Mesendoderm (in vitro differentiated cells): ENCODE results near the gene SMARCA1.
"Not testable (repeated sequence)": the region's sequence is repeated elsewhere in the genome, so short reads cannot be mapped to it uniquely, and the experiment has no call there.

ENCODE experiments used
- DNase-seq: peaks from one replicate; pipeline ENCODE4 v3.0.0; 2013
- H2AK5ac ChIP-seq: 2 replicates; pipeline ENCODE4 v1.6.1; 2013; ENCODE audit warnings: low read length, inconsistent platforms
- H2BK120ac ChIP-seq: 2 replicates; pipeline ENCODE4 v1.6.1; 2013; ENCODE audit warnings: low read depth, mild to moderate bottlenecking, low read length, moderate library complexity, mixed read lengths
- H2BK15ac ChIP-seq: replicated peaks from 2 replicates; pipeline ENCODE4 v1.6.1; 2013; ENCODE audit warnings: low read depth, mild to moderate bottlenecking, moderate library complexity
- H2BK5ac ChIP-seq: 2 replicates; pipeline ENCODE4 v1.6.1; 2013; ENCODE audit warnings: low read length, inconsistent platforms
- H3K18ac ChIP-seq: 2 replicates; pipeline ENCODE4 v1.6.1; 2013; ENCODE audit warnings: mild to moderate bottlenecking, low read length, mixed read lengths
- H3K23ac ChIP-seq: one replicate; pipeline ENCODE4 v1.6.1; 2013; ENCODE audit warnings: low read length
- H3K27ac ChIP-seq: 2 replicates; pipeline ENCODE4 v1.5.1; 2013; ENCODE audit warnings: low read depth, mild to moderate bottlenecking, inconsistent platforms, low read length, moderate library complexity
- H3K27me3 ChIP-seq: 2 replicates; pipeline ENCODE4 v1.6.1; 2013; ENCODE audit warnings: low read length, control low read depth, mild to moderate bottlenecking, inconsistent platforms; ENCODE audit not compliant: insufficient read depth, poor library complexity
- H3K36me3 ChIP-seq: 2 replicates; pipeline ENCODE4 v1.6.1; 2013; ENCODE audit warnings: low read length, inconsistent platforms; ENCODE audit not compliant: control insufficient read depth, insufficient read depth
- H3K4ac ChIP-seq: one replicate; pipeline ENCODE4 v1.6.1; 2013; ENCODE audit warnings: low read depth, mild to moderate bottlenecking, low read length, moderate library complexity
- H3K4me1 ChIP-seq: 2 replicates; pipeline ENCODE4 v1.6.1; 2013; ENCODE audit warnings: low read depth, low read length, inconsistent platforms; ENCODE audit not compliant: control insufficient read depth
- H3K4me2 ChIP-seq: 2 replicates; pipeline ENCODE4 v1.6.1; 2013; ENCODE audit warnings: low read length
- H3K4me3 ChIP-seq: 2 replicates; pipeline ENCODE4 v1.5.1; 2013; ENCODE audit warnings: mild to moderate bottlenecking, low read length
- H3K56ac ChIP-seq: one replicate; pipeline ENCODE4 v1.6.1; 2013; ENCODE audit warnings: low read length
- H3K79me1 ChIP-seq: 2 replicates; pipeline ENCODE4 v1.6.1; 2013; ENCODE audit warnings: low read length, inconsistent platforms
- H3K79me2 ChIP-seq: 2 replicates; pipeline ENCODE4 v1.6.1; 2013; ENCODE audit warnings: mild to moderate bottlenecking, low read length; ENCODE audit not compliant: control insufficient read depth, insufficient read depth
- H3K9ac ChIP-seq: 2 replicates; pipeline ENCODE4 v1.6.1; 2013; ENCODE audit warnings: low read length, inconsistent platforms
- H4K5ac ChIP-seq: one replicate; pipeline ENCODE4 v1.6.1; 2013; ENCODE audit warnings: low read length
- H4K8ac ChIP-seq: one replicate; pipeline ENCODE4 v1.6.1; 2013; ENCODE audit warnings: low read depth, mild to moderate bottlenecking, control low read depth, low read length, moderate library complexity
- WGBS: extraction: QIAGEN DNeasy Blood & Tissue Kit; methylation state at CpG from one replicate; pipeline ENCODE4 v1.1.7; 2013; ENCODE audit warnings: low lambda C conversion rate, missing lambda C conversion rate; ENCODE audit not compliant: insufficient coverage; ENCODE audit errors: extremely low coverage; 5-methylcytosine and 5-hydroxymethylcytosine counted together

The SMARCA1 gene

DNA sequence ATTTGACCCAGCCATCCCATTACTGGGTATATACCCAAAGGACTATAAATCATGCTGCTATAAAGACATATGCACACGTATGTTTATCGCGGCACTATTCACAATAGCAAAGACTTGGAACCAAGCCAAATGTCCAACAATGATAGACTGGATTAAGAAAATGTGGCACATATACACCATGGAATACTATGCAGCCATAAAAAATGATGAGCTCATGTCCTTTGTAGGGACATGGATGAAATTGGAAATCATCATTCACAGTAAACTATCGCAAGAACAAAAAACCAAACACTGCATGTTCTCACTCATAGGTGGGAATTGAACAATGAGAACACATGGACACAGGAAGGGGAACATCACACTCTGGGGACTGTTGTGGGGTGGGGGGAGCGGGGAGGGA is 41.1 kb upstream of the SMARCA1 start:
- H2BK15ac ChIP-seq, H3K4me1 ChIP-seq, H3K4ac ChIP-seq, H2BK5ac ChIP-seq, H3K27me3 ChIP-seq, DNase-seq, H3K4me3 ChIP-seq, H2BK120ac ChIP-seq, H4K8ac ChIP-seq, H3K23ac ChIP-seq, H2AK5ac ChIP-seq, H3K27ac ChIP-seq, H3K36me3 ChIP-seq, H3K9ac ChIP-seq, H3K4me2 ChIP-seq, H3K79me2 ChIP-seq, H4K5ac ChIP-seq, H3K18ac ChIP-seq, H3K79me1 ChIP-seq, H3K56ac ChIP-seq: not testable (repeated sequence)
- no CpG with 5 or more reads among the region's 5 CpGs for WGBS

DNA sequence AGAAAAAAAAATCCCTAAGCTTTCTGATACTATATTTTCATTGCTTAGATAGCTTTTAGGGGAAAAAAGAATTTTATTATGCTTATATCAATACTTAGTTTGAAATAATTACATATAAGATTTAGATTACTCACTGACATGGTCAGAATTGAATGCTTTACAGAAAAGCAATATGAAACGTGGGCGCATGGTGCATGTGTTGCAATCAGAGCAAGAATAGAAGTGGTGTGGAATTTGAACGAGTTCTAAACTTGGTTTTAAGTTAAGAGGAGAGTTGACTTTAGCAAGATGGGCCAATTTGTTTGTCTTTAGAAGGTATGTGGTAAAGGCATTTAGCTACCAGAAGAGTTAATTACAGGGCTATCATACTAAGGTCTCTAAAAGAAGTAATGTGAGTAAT is 38.2 kb upstream of the SMARCA1 start:
- Histone ChIP-seq H3K36me3 (no peaks in the 10 kb centered on the region), H2BK5ac (no peak overlapping the region), H2AK5ac (no peak overlapping the region), H3K9ac (no peak overlapping the region), H3K4ac (no peak overlapping the region), H3K79me1 (no peaks in the 10 kb centered on the region), H3K79me2 (no peaks in the 10 kb centered on the region), H3K27ac (no peak overlapping the region), H3K23ac (no peak overlapping the region), H4K8ac (no peak overlapping the region), H2BK15ac (no peak overlapping the region), H3K4me2 (no peak overlapping the region), H3K27me3 (no peaks in the 10 kb centered on the region), H3K18ac (no peak overlapping the region), H3K4me1 (no peaks in the 10 kb centered on the region), H3K4me3 (no peak overlapping the region), H2BK120ac (no peak overlapping the region), H4K5ac (no peak overlapping the region), H3K56ac (no peak overlapping the region)
- no peak for DNase-seq
- 100% methylated on average over 1 of the region's 3 CpGs for WGBS

DNA sequence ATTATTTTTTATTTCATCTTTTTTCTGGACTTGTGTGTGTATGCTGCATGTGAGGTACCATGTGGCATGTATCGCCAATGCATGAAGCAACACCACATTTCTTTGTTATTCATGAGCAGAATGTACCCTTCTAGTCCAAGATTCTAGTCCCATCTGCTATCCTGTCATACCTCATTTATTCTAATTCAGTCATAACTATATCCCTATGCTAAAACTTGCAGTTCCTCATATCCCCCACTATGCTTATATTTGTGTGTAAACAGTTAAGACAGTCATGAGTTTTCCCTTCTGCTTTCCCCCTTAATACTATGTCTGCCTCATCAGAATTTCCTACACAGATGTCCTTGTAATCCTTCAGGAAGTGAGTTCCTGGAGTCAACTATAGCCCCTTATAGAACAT is 36.5 kb upstream of the SMARCA1 start:
- no peak overlapping the region for H3K56ac ChIP-seq
- no peak overlapping the region for H3K4me2 ChIP-seq
- no peak overlapping the region for H2BK5ac ChIP-seq
- no CpG with 5 or more reads among the region's 1 CpG for WGBS
- H3K27me3 ChIP-seq = no peaks in the 10 kb centered on the region
- no peak overlapping the region for H3K4me3 ChIP-seq
- no peak overlapping the region for H3K9ac ChIP-seq
- H3K4me1 ChIP-seq = no peaks in the 10 kb centered on the region
- H4K8ac ChIP-seq = no peak overlapping the region
- H3K27ac ChIP-seq = no peak overlapping the region
- no peaks in the 10 kb centered on the region for H3K79me1 ChIP-seq
- H4K5ac ChIP-seq = no peak overlapping the region
- no peaks in the 10 kb centered on the region for H3K36me3 ChIP-seq
- no peak overlapping the region for H2BK120ac ChIP-seq
- H3K23ac ChIP-seq = no peak overlapping the region
- no peak overlapping the region for H2AK5ac ChIP-seq
- no peak for DNase-seq
- H3K4ac ChIP-seq = no peak overlapping the region
- no peak overlapping the region for H3K18ac ChIP-seq
- H3K79me2 ChIP-seq = no peaks in the 10 kb centered on the region
- H2BK15ac ChIP-seq = no peak overlapping the region

DNA sequence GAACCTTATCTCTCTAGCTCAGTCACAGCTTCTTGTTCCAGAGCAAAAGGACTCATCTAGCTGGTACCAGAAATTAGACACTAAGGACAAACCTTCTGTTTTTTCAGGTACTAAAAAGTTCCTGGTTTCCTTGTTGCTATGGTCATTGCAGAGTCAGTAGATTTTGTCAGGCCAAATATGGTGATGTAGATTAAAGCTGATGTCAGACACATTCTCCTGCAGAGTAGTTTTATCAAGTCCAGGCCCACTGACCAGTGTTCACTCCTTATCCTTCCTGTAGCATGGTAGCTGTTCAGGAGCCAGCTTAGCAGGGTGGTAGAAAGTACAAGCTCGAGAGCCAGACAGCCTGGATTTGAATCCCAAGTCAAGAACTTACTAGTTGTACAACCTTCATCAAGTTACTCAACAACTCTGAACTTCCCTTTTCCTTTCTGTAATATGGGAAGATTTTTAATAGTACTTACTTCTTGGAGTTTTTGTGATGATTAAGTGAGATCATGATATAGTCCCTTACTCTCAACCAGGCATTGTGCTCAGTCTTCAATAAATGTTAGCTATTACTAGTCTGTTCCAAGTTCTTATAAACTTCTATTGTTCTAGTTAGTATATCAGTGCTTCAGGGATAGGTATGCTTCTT is 34.7 kb upstream of the SMARCA1 start:
- no peak overlapping the region for H3K18ac ChIP-seq

DNA sequence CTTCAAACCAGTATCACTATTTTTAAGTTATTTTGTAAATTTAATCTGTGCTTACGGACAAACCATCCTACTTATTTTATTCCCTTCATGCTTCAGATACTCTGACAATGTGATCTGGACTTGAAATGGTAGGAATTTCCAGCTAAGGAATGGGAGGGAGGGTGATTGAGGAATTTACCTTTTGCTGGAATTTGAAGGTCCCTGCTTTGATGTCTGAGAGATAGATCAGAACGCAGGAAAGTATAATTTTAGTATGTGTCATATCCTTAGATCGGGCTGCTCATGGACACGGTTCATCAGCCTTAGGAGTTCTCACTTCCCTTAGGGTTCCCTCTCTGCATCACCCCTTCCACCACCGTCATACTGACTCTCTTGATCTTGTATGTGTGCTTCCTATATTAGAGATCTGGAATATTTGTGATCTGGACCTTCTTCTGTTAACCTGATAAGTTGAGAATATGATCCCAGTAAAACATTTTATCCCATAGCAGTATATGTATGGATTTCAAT is 33.6 kb upstream of the SMARCA1 start:
- H3K56ac ChIP-seq = no peak overlapping the region
- no peaks in the 10 kb centered on the region for H3K79me2 ChIP-seq
- no peaks in the 10 kb centered on the region for H3K79me1 ChIP-seq
- no peak overlapping the region for H4K8ac ChIP-seq
- no peak overlapping the region for H3K4me2 ChIP-seq
- H4K5ac ChIP-seq = no peak overlapping the region
- no peak overlapping the region for H2AK5ac ChIP-seq
- WGBS = no CpG with 5 or more reads among the region's 5 CpGs
- no peak overlapping the region for H3K23ac ChIP-seq
- DNase-seq = no peak
- no peak overlapping the region for H3K4me3 ChIP-seq
- H3K9ac ChIP-seq = no peak overlapping the region
- H3K4ac ChIP-seq = no peak overlapping the region
- no peak overlapping the region for H3K27ac ChIP-seq
- H2BK5ac ChIP-seq = no peak overlapping the region
- H3K4me1 ChIP-seq = no peaks in the 10 kb centered on the region
- no peaks in the 10 kb centered on the region for H3K27me3 ChIP-seq
- no peak overlapping the region for H3K18ac ChIP-seq
- H3K36me3 ChIP-seq = no peaks in the 10 kb centered on the region
- no peak overlapping the region for H2BK120ac ChIP-seq
- no peak overlapping the region for H2BK15ac ChIP-seq

More for the DNA sequence above, 34.7 kb upstream of the SMARCA1 start:
- H2AK5ac ChIP-seq = no peak overlapping the region
- H3K79me2 ChIP-seq = no peaks in the 10 kb centered on the region
- H3K27me3 ChIP-seq = no peaks in the 10 kb centered on the region
- H2BK15ac ChIP-seq = no peak overlapping the region
- no peak overlapping the region for H3K23ac ChIP-seq
- H3K4me2 ChIP-seq = no peak overlapping the region
- H3K4me3 ChIP-seq = no peak overlapping the region
- H4K8ac ChIP-seq = no peak overlapping the region
- no peak overlapping the region for H3K4ac ChIP-seq
- no peaks in the 10 kb centered on the region for H3K36me3 ChIP-seq
- no CpG with 5 or more reads among the region's 1 CpG for WGBS
- no peaks in the 10 kb centered on the region for H3K79me1 ChIP-seq
- DNase-seq = no peak
- H4K5ac ChIP-seq = no peak overlapping the region
- no peaks in the 10 kb centered on the region for H3K4me1 ChIP-seq
- no peak overlapping the region for H2BK120ac ChIP-seq
- H3K56ac ChIP-seq = no peak overlapping the region
- no peak overlapping the region for H3K9ac ChIP-seq
- H3K27ac ChIP-seq = no peak overlapping the region
- H2BK5ac ChIP-seq = no peak overlapping the region

DNA sequence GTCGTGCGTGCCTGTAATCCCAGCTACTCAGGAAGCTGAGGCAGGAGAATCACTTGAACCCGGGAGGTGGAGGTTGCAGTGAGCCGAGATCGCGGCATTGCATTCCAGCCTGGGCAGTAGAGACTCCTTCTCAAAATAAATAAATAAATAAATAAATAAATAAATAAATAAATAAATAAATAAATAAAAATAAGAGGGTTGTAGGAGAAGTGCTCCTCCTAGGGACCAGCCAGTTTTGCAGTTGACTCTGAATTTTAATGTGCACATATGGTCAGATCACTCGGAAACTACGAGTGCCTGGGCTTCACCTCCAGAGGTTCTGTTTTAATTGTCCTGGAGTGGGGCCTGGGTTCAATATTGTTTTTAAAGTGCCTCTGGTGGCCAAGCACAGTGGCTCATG is 31.5 kb upstream of the SMARCA1 start:
- H4K5ac ChIP-seq = not testable (repeated sequence)
- no CpG with 5 or more reads among the region's 8 CpGs for WGBS

More for the DNA sequence above, 31.5 kb upstream of the SMARCA1 start:
- H2AK5ac ChIP-seq, H3K27me3 ChIP-seq, H3K79me2 ChIP-seq, H3K4ac ChIP-seq, H3K4me1 ChIP-seq, H2BK15ac ChIP-seq, H3K36me3 ChIP-seq, H2BK120ac ChIP-seq, H3K4me3 ChIP-seq, DNase-seq, H3K56ac ChIP-seq, H2BK5ac ChIP-seq, H4K8ac ChIP-seq, H3K23ac ChIP-seq, H3K4me2 ChIP-seq, H3K27ac ChIP-seq, H3K18ac ChIP-seq, H3K9ac ChIP-seq, H3K79me1 ChIP-seq: not testable (repeated sequence)
